Ureter (tissue), 1 donor: ENCODE measurements around the gene SMYD3. TPM values are rescaled to one million over a fixed set of nuclear protein-coding genes. Genes with fewer than 3 reads are reported as not detected.
"Not testable (repeated sequence)": the region's sequence is repeated elsewhere in the genome, so short reads cannot be mapped to it uniquely, and the experiment has no call there.

Experiments used
- DNase-seq: peaks from one replicate; pipeline ENCODE4 v3.0.0-alpha.2; 2020; ENCODE audit warnings: low spot score
- total RNA-seq: library from RNA; stranded (reverse); gene quantifications from one replicate; pipeline ENCODE4 v1.2.4, GENCODE V29; 2023
- donor health status: DM: yes; HTN: yes; CAD: no.

Gene SMYD3
- total RNA-seq, 1 donor from 2014 or later = 29.3 TPM

DNA sequence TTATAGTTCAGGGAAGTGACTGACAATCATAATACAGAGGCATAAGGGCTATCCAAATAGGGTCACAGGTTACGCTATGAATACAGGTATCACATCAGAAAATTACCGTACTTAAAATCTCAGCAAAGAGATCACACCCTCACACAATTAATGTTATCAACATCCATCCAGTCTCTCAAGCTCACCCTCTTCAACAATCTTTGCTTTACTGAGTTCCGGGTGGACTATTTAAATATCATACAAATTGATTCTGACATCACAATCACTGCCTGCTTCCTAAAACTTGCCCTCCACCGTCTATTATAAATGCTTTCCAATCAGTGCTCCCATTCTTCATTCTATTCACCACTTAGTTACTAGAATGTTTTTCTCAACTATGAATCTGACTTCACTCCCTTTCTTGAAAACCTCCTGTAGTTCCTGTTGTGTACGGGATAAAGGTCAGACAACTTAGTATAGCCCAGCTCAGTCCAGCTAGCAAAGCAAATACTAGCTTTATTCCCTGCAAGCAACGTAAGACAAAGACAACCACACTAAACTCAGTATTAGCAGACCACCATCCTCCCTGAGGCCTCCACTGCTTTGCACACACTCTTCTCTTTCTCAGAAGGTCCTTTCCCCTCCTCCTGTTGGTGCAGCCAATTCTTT, 398.7 kb downstream of the SMYD3 start:
- no peak for DNase-seq

DNA sequence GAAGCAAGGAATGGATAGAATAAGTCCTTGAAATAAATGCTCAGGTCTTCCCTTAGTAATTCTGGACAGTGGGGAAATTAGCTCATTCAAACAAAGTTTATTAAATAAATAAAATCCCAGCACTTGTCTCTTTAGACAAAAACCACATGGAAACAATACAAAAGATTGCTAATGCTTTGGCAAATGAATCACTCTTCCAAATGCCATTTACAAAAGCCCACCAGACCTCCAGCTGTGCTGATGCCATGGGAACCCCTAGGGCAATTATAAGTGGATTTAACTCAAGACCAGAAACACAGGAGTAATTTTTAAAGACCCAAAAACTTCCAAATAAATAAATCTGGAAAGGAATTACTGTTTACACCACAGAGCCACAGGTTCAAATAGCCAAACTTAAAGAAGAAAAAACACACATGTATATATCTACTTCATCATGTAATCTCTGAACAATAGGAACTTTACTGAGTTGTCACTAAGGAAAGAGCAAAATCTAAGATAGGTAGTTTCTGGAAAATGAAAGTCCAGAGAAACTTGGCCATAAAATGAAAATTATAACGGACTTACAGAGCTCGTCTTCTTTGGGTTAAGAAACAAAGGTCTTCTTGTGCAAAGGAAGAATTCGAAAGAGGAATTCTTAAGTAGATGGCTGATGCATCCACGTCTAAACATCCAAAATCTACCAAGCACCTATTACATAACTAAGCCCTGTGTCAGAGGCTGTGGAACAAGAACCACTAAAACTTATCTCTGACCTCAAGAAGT, 399.4 kb downstream of the SMYD3 start:
- no peak for DNase-seq

DNA sequence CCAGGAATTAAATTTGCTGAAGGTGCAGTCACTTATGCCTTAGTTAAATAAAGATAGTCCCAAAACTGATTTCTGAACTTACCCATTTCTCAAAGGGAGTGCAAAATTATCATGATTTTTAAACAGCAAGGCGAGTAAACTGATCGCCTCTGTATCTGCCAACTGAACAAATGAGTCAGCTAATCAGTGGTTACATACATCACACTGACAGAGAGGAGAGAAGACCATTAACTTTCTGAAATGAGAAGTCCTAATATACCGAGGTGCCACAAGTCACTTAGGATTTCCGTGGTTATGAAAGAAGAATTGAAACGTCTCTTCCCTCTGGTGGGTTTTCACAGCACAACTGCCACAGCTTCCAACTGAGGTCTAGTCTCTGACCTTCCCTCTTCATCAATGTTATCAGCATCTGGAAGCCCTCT, 400.7 kb downstream of the SMYD3 start:
- DNase-seq = no peak

DNA sequence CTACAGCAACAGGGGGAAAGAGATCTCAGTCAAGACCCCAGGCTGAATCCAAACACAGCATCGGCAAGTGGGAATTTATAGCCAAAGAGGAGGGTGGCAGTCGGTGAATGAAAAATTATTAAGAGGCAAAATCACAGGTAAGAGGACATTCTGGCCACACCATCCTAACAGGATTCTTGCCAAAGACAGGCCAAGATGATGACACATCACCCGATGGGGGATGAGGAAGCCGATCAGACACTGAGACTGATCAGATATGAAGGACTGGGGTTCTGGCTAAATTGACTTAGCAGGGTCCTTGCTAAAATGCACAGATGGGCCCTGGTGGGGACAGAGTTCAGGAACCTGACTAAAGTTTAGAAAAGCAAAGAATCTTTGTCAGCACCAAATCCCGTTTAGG, 402.2 kb downstream of the SMYD3 start:
- no peak for DNase-seq

DNA sequence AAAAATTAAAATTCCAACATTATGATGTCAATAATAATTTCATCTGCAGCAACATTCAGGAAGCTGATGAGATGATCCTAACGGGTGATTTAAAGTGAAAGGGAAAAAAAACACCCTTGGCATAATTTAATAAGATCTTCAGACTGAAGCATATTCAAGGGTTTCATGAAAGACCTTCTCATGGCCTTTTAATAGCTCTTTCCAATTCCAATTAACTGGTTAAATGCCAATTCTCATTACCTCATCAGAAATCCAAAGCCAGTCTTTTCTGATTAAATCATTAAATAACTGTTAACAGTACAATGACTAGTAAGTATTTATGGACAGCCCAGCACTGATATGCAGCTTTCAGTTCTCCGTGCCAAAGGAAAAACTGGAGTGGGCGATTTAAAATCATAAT, 407.5 kb downstream of the SMYD3 start:
- no peak for DNase-seq

DNA sequence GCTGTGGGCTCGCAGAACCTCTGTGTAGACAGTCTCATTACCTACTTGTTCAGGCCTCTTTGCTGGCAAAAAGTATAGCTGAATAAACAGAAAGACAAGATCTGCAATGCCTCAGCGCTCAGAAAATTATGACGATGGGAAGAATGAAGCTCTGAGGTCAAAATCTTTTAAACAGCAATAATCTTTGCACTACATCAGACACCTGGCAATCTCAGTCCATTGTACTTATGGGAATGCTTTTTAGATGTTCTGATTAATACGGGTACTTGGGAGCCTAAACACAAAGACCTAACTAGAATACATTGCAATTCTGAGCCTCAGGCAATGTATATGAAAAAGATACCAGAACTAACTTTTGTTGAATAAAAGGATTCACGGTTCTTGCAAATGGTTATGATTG, 410.7 kb downstream of the SMYD3 start:
- no peak for DNase-seq

DNA sequence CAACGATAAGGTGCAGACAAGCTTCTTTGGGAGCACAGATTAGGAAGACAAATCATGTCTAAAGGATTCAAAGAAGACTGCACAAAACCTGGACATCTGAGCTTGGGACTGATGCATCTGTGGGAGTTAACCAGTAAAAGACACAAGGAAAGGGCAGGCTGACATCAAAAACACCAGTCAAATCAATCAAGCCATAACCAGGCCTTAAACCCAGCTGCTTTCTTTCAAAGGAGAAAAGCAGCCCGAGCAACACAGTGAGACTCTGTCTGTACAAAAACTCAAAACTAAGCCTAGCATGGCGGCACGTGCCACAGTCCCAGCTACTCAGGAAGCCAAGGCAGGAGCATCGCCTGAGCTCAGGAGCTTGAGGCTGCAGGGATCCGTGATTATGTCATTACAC, 411.6 kb downstream of the SMYD3 start:
- DNase-seq = no peak

DNA sequence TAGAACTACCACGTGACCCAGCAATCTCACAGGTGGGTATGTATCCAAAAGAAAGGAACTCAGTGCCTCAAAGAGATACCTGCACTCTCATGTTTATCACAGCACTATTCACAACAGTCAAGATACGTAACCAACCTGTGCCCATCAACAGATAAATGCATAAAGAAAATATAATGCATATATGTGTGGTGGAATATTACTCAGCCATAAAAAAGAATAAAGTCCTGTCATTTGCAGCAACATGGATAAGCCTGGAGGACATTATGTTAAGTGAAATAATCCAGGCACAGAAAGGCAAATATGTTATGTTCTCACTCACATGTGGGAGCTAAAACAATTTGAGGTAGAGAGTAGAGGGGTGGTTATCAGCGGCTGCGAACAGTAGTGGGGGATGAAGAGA, 413.8 kb downstream of the SMYD3 start:
- no peak for DNase-seq

DNA sequence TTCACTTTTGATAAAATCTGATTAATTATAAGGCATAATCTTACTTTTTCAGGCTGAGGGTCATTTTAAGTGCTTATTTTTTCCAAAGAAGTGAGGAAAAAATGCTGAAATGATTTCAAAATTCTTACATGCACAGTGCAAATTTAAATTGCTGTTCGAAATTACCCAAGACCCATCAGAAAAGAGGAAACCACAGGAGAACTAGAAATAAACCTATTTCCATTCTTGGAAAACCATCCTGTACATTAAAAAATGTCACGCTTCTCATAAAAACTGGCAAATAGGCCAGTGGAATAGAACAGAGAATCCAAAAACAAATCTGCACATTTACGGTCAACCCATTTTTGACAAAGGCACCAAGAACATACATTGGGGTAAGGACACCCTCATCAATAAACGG, 414.9 kb downstream of the SMYD3 start:
- DNase-seq = no peak

DNA sequence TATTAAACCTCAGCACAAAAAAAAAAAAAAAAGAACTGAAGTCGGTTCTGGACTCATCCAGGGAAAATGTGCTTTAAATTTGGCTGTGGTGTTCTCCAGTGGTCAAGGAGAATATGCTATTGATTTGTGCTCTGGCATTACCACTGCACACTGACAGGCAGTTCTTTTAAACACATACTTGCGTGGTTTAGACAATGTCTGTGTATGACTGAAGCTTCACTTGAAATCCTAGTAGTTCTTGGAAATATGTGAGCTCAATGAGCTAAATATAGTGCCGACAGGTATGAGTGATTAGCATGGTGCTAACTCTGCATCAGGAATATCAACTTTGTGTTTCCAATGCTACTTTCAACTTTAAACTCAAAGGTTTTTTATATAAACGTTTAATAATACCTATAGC, 415.6 kb downstream of the SMYD3 start:
- no peak for DNase-seq

DNA sequence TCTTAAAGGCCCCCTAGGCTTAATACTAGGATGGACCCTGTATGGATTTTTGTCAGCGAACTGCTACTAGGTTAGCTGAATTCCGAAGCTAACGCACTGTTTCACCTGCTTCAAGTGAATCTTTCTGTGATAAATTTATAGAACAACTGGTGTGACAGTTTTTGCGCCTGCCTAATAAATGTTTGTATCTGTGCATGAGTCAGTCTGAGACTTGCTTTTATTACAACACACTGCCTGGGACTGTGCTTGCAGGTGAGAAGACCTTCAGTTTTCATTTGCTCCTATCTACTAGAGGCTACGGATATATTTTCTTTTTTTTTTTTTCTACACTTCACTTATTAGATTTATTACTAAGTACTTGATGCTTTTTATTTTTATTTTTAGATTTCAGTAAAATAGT, 420.9 kb downstream of the SMYD3 start:
- DNase-seq = no peak

DNA sequence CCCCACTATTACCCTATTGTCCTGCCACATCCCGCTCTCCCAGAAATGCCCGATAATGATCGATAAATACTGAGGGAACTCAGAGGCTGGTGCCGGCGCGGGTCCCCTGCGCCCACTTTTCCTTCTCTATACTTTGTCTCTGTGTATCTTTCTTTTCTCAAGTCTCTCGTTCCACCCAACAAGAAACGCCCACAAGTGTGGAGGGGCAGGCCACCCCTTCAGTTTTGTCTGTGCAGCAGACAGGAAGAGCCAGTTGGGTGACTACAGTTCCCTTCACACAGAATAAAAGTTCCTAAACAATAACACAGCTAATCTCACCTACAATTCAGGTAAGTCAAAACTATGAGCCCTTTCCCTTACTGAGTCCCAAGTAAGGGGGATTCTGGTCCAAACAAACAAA, 423.7 kb downstream of the SMYD3 start:
- DNase-seq = no peak

DNA sequence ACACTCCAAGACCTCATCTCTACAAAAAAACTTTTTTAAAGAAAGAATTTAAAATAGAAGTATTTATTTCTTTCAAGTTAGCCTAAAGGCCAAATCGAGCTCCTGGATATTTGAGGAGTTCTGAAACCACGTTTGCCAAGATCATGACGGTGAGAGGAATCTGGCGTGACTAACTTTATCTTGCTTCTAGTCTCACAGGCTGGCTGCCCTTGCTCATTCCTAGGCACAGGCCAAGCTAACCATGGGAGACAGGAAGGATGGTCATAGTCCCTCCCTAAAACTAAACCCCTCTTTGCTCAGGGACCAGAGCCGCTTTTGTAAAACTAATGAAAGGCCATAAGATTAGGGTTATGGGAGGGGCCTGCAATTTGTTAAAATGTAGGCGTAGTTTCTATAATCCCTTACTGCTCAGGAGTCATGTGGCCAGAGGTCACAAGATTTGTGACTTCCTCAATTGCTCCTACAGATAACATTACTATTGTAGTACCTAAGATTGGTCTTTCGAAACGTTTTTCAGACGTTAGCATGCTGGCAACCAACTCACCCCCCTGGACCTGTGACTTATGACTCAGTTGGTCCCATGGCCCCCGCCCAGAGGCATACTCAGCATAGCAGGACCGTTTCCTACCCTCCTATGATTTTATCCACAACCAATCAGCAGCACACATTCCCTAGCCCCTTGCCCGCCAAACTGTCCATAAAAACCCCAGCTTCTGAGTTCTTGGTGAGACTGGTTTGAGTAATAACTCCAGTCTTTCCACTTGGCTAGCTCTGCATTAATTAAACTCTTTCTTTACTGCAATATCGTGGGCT, 425.0 kb downstream of the SMYD3 start:
- no peak for DNase-seq

DNA sequence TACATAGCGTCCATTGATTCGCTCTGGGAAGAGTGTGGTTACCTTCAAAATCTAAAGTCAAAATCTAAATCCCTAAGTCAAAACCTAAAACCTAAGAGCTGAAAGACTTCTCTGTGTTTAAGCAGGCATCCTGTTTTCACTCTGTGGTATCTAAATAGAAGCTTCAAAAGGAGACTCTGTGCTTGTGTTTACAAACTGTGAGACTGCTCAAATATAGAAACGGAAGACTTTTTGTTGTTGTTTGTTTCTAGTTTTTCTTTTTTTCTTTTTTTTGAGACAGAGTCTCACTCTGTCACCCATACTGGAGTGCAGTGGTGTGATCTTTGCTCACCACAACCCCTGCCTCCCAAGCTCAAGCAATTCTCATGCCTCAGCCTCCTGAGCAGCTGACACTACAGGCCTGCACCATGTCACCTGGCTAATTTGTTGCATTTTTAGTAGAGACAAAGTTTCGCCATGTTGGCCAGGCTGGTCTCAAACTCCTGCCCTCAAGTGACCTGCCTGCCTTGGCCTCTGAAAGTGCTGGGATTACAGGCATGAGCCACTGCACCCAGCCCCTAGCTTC, 425.9 kb downstream of the SMYD3 start:
- no peak for DNase-seq

DNA sequence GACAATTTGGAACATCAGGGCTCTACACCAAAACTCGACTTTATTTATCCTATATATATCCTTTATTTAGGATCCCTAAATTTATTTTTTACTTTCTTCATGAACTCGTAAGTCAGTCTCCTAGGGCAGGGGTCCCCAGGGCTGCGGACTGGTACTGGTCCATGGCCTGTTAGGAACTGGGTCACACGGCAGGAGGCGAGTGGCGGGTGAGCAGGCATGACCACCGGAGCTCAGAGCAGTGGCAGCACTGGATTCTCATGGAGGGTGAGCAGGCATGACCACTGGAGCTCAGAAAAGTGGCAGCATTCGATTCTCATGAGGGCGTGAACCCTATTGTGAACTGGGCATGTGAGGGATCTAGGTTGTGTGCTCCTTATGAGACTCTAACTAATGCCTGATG, 427.0 kb downstream of the SMYD3 start:
- no peak for DNase-seq

DNA sequence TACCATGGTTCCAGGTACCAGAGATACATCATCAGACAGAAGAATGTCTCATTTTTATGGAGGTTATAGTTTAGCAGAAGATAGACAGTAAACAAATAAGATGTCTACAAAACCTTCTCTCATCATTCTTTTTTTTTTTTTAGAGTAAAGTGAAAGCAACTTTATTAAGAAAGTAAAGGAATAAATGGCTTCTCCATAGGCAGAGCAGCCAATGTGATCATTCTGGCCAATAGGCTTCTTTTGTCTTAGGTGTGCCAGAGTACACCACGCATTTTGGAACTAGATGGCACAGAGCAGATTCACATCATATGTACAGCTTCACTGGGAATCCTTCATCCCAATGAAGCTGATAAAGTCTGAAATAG, 428.2 kb downstream of the SMYD3 start:
- no peak for DNase-seq

DNA sequence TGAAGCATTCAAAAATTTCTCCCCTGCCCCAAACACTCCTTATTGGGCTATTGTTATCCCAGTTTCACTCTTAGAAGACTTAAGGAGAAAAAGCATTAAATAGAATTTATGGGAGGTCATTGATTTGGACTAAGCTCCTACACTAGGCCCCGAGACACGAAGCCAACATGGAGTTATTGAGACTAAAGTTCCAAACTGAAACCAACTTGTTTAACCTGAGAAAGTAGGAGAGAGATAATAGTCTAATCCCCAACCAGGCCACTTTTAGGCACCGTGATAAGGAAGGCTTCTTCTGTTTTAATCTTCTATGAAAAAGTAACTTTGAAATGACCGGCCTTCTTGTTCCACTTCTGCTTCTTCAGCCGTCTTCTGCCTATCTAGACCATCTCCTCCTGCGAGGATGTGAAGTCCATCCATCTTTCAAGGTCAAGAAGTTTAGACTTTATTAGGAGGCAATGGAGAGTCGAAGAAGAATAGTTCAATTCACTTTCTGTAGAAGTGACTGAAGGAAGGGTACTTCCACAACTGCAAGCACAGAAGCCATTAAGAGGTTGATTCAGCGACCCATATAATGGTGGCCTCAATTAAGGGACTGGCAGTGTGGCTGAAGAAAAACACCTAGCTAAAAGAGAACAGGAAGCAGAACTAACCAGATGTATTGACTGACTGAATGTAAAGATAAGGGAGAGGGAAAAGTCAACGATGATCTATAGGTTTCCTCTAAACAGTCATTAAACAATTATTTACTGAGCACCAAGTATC, 428.8 kb downstream of the SMYD3 start:
- DNase-seq = no peak

DNA sequence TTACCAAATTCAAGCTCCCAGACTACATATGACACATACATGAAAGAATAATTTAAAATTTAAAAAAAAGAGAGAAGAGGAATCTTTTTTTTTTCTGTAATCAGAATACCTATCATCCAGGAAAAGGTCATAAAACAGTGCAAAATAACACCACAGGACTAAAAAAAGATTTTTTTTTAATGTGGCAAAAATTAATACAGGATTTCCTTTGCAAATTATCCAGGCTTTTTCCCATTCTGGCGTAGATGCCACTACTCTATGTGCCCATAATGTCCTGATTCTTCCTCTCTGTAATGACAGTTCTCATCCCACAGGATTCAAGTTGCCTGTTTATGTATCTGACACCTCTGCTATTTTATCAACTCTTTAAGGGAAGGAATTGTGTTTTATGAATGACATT, 429.6 kb downstream of the SMYD3 start:
- no peak for DNase-seq

DNA sequence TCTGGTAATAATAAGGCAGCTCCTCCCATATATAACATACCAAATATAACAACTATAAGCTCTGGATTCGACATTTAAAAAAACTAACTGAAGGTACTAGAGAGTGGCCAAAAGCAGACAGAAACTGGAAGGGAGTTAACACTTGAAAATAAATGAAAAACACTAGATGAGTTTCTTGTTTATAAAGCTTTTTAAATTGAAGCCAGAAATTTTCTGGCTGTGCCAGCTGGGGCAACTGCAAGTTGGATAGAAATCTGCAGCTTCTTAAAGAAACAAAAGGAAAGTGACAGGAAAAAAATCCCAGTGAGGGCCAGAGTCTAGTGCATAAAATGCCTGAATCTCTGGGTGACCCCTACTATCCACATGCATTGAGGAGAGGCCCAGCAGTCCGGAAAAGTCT, 432.7 kb downstream of the SMYD3 start:
- DNase-seq = no peak

DNA sequence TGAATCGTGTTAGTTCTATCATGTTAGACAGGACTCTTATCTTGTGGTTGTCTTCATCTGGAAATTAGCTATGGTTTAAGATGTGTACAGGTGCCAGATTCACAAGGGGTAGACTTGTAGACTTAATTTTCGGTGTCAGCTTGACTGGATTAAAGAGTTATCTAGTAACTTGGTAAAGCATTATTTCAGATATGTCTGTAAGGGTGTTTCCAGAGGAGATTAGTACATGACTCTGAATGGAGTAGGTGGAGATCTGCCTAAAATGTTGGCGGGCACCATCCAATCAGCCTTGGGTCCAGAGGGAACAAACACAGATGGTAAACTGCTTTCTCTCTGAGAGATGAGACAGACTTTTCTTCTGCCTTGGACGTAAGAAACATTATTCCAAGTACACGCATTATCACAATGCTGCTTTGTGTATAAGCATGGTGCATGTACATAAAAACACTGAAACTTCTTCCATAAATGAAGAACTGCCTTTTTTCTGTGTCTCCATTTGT, 434.6 kb downstream of the SMYD3 start:
- no peak for DNase-seq

DNA sequence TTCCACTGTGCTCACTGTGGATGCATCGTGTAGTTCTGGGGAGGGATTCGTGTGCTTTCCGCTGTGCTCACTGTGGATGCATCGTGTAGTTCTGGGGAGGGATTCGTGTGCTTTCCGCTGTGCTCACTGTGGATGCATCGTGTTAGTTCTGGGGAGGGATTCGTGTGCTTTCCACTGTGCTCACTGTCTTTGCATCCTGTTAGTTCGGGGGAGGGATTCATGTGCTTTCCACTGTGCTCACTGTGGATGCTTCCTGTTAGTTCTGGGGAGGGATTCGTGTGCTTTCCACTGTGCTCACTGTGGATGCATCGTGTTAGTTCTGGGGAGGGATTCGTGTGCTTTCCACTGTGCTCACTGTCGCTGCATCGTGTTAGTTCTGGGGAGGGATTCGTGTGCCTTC, 435.1 kb downstream of the SMYD3 start:
- not testable (repeated sequence) for DNase-seq

DNA sequence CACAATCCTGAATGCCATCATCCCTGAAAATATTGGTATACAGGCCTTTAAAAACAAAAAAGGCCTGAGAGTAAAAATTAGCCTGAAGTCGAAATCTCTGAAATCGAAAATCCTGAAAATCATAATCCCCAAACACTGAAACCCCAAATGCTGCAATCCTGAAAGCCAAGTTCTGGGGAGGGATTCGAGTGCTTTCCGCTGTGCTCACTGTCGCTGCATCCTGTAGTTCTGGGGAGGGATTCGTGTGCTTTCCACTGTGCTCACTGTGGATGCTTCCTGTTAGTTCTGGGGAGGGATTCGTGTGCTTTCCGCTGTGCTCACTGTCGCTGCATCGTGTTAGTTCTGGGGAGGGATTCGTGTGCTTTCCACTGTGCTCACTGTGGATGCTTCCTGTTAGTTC, 435.5 kb downstream of the SMYD3 start:
- not testable (repeated sequence) for DNase-seq
